Mesenchymal stem cell (in vitro differentiated cells and primary cell): ENCODE data around the gene CNIH1.

ENCODE experiments used
- DNase-seq: peaks from one replicate; pipeline ENCODE4 v3.0.0-alpha.2; 2013
- H2AFZ ChIP-seq: one replicate; pipeline ENCODE4 v1.6.1; 2013; ENCODE audit warnings: low read depth, mild to moderate bottlenecking, control low read depth, inconsistent platforms, low read length, moderate library complexity
- H2AK5ac ChIP-seq: 2 replicates; pipeline ENCODE4 v1.6.1; 2013; ENCODE audit warnings: low read length, moderate library complexity, mild to moderate bottlenecking, inconsistent platforms; ENCODE audit not compliant: severe bottlenecking
- H2BK120ac ChIP-seq: one replicate; pipeline ENCODE4 v1.6.1; 2013; ENCODE audit warnings: low read depth, mild to moderate bottlenecking, inconsistent platforms, low read length, moderate library complexity
- H2BK12ac ChIP-seq, 2 experiments: one replicate each; pipeline ENCODE4 v1.6.1; 2013; ENCODE audit warnings: inconsistent platforms in 2 of 2, low read length in 2 of 2, mild to moderate bottlenecking in 2 of 2, moderate library complexity in 2 of 2, control low read depth in 1 of 2
- H2BK15ac ChIP-seq: one replicate; pipeline ENCODE4 v1.6.1; 2013; ENCODE audit warnings: mild to moderate bottlenecking, low read depth, inconsistent platforms; ENCODE audit not compliant: poor library complexity, severe bottlenecking
- H2BK5ac ChIP-seq: 2 replicates; pipeline ENCODE4 v1.6.1; 2013; ENCODE audit warnings: low read depth, mild to moderate bottlenecking, low read length, control low read depth, inconsistent platforms; ENCODE audit not compliant: poor library complexity, severe bottlenecking
- H3K14ac ChIP-seq, 2 experiments: one replicate each; pipeline ENCODE4 v1.6.1; 2013; ENCODE audit warnings: inconsistent platforms in 2 of 2, low read length in 2 of 2, control low read depth in 1 of 2, mild to moderate bottlenecking in 1 of 2, moderate library complexity in 1 of 2
- H3K18ac ChIP-seq, 2 experiments: one replicate each; pipeline ENCODE4 v1.6.1; 2013; ENCODE audit warnings: inconsistent platforms in 2 of 2, low read length in 2 of 2, control low read depth in 1 of 2, low read depth in 1 of 2, mild to moderate bottlenecking in 1 of 2
- H3K23ac ChIP-seq, 2 experiments: one replicate each; pipeline ENCODE4 v1.6.1; 2013; ENCODE audit warnings: inconsistent platforms in 2 of 2, low read length in 2 of 2, mild to moderate bottlenecking in 2 of 2, moderate library complexity in 2 of 2, control low read depth in 1 of 2
- H3K27ac ChIP-seq: 2 replicates; pipeline ENCODE4 v1.5.1; 2013; ENCODE audit warnings: mild to moderate bottlenecking, moderate library complexity, low read length, control low read depth, inconsistent platforms; ENCODE audit not compliant: poor library complexity, severe bottlenecking
- H3K27me3 ChIP-seq, 2 experiments: 2 replicates each; pipeline versions ENCODE4 v1.6.1 to v1.7.0; 2013; ENCODE audit warnings: low read length in 2 of 2, mild to moderate bottlenecking in 2 of 2, moderate library complexity in 2 of 2, control low read depth in 1 of 2, inconsistent platforms in 1 of 2; ENCODE audit not compliant: control insufficient read depth in 1 of 2, insufficient read depth in 1 of 2
- H3K36me3 ChIP-seq, 2 experiments: 2 replicates each; pipeline versions ENCODE4 v1.6.1 to v1.7.0; 2013; ENCODE audit warnings: low read length in 2 of 2, control low read depth in 1 of 2, inconsistent platforms in 1 of 2, low read depth in 1 of 2, mild to moderate bottlenecking in 1 of 2; ENCODE audit not compliant: insufficient read depth in 2 of 2, control insufficient read depth in 1 of 2
- H3K4ac ChIP-seq, 2 experiments: one replicate each; pipeline ENCODE4 v1.6.1; 2013; ENCODE audit warnings: inconsistent platforms in 2 of 2, low read length in 2 of 2, mild to moderate bottlenecking in 2 of 2, moderate library complexity in 2 of 2, control low read depth in 1 of 2, low read depth in 1 of 2
- H3K4me1 ChIP-seq: 2 replicates; pipeline ENCODE4 v1.6.1; 2013; ENCODE audit warnings: low read depth, low read length, control low read depth; ENCODE audit not compliant: control insufficient read depth, insufficient read depth
- H3K4me2 ChIP-seq: 2 replicates; pipeline ENCODE4 v1.6.1; 2013; ENCODE audit warnings: low read length, mild to moderate bottlenecking, inconsistent platforms; ENCODE audit not compliant: poor library complexity, severe bottlenecking
- H3K4me3 ChIP-seq, 2 experiments: 2 replicates each; pipeline versions ENCODE4 v1.5.1 to v1.7.0; 2013; ENCODE audit warnings: low read length in 2 of 2, mild to moderate bottlenecking in 2 of 2, control low read depth in 1 of 2, low read depth in 1 of 2; ENCODE audit not compliant: insufficient read depth in 1 of 2
- H3K79me1 ChIP-seq: replicated peaks from 2 replicates; pipeline ENCODE4 v1.6.1; 2013; ENCODE audit warnings: mild to moderate bottlenecking, control low read depth, low read length, inconsistent platforms; ENCODE audit not compliant: poor library complexity, severe bottlenecking
- H3K9ac ChIP-seq: 2 replicates; pipeline ENCODE4 v1.7.0; 2013; ENCODE audit warnings: mild to moderate bottlenecking, low read length, moderate library complexity
- H3K9me3 ChIP-seq: 2 replicates; pipeline ENCODE4 v1.7.0; 2013; ENCODE audit warnings: mild to moderate bottlenecking, low read length; ENCODE audit not compliant: control insufficient read depth
- H4K8ac ChIP-seq: one replicate; pipeline ENCODE4 v1.6.1; 2013; ENCODE audit warnings: inconsistent platforms, mild to moderate bottlenecking, low read length, moderate library complexity
- H4K91ac ChIP-seq: one replicate; pipeline ENCODE4 v1.6.1; 2013; ENCODE audit warnings: mild to moderate bottlenecking, low read length, inconsistent platforms
- WGBS: methylation state at CpG from one replicate; pipeline ENCODE4 v1.1.7; 2013; ENCODE audit warnings: mixed read lengths; 5-methylcytosine and 5-hydroxymethylcytosine counted together

CNIH1 gene

DNA sequence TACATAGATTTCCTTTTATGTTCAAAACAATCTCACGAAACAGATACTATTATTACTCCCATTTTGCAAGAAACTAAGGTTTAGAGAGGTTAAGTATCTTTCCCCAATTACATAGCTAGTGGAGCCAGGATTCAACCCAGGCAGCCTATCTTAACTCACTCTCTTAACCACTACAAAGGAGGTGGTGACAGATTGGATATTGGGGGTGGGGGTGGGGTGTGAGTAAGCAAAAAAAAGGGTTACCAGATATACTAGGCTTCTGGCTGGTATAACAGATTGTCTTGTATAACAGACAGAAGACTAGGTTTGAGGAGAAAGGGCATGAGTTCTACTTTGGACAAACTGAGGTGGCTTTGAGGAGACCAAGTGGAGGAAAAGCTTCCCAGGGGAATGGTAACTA is 45.5 kb upstream of the CNIH1 start:
- Histone ChIP-seq H4K91ac (no peak overlapping the region), H3K4me3 (peak overlapping the region in 1 of 2 experiments; percentile 45), H3K27me3 (no peaks in the 10 kb centered on the region), H3K18ac (no peak overlapping the region), H2AFZ (no peak overlapping the region), H3K79me1 (no peaks in the 10 kb centered on the region), H3K27ac (no peak overlapping the region), H2BK12ac (no peak overlapping the region), H4K8ac (no peak overlapping the region), H3K4me1 (peaks cover 7% of the 10 kb centered on the region), H3K4me2 (no peak overlapping the region), H3K9me3 (no peaks in the 10 kb centered on the region), H3K9ac (peak overlapping the region; percentile 10), H3K23ac (no peak overlapping the region), H2BK5ac (no peak overlapping the region), H2BK120ac (no peak overlapping the region), H3K4ac (no peak overlapping the region), H3K14ac (no peak overlapping the region), H3K36me3 (peaks cover 7 to 23% of the 10 kb centered on the region in 2 experiments), H2BK15ac (no peak overlapping the region), H2AK5ac (no peak overlapping the region)
- no CpG with 5 or more reads among the region's 1 CpG for WGBS
- DNase-seq, result no peak

DNA sequence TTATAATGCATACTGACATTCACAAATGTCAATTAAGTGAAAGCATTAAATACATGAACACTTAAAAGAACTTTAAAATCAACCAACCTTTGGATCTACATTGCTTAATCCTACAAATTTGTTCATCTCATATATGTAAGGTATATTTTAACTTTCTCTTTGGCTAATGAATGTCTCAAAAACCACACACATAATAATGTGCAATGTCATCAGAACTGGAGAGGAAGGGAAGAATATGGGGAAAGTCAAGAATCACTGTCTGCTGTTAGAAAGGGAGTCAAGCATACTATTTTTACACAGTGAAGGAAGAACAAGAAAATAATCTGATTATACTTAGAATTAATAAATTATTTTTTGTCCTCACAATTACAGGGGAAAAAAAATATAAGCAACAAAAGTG is 42.7 kb upstream of the CNIH1 start:
- H3K4me3 ChIP-seq, result no peak overlapping the region
- H2BK15ac ChIP-seq, result no peak overlapping the region
- H2BK5ac ChIP-seq, result no peak overlapping the region
- no peak overlapping the region for H3K4me2 ChIP-seq
- no peak overlapping the region for H2AK5ac ChIP-seq
- H2AFZ ChIP-seq, result no peak overlapping the region
- H3K27ac ChIP-seq, result no peak overlapping the region
- H3K79me1 ChIP-seq, result no peaks in the 10 kb centered on the region
- no peaks in the 10 kb centered on the region for H3K9me3 ChIP-seq
- no peaks in the 10 kb centered on the region for H3K27me3 ChIP-seq
- H3K4ac ChIP-seq, result no peak overlapping the region
- H3K18ac ChIP-seq, result no peak overlapping the region
- no peak for DNase-seq
- no peak overlapping the region for H4K91ac ChIP-seq
- no peak overlapping the region for H2BK12ac ChIP-seq
- no peak overlapping the region for H2BK120ac ChIP-seq
- H3K14ac ChIP-seq, result no peak overlapping the region
- peaks cover 7 to 47% of the 10 kb centered on the region in 2 experiments for H3K36me3 ChIP-seq
- peaks cover 4% of the 10 kb centered on the region for H3K4me1 ChIP-seq
- H3K9ac ChIP-seq, result no peak overlapping the region
- no peak overlapping the region for H4K8ac ChIP-seq
- no peak overlapping the region for H3K23ac ChIP-seq

DNA sequence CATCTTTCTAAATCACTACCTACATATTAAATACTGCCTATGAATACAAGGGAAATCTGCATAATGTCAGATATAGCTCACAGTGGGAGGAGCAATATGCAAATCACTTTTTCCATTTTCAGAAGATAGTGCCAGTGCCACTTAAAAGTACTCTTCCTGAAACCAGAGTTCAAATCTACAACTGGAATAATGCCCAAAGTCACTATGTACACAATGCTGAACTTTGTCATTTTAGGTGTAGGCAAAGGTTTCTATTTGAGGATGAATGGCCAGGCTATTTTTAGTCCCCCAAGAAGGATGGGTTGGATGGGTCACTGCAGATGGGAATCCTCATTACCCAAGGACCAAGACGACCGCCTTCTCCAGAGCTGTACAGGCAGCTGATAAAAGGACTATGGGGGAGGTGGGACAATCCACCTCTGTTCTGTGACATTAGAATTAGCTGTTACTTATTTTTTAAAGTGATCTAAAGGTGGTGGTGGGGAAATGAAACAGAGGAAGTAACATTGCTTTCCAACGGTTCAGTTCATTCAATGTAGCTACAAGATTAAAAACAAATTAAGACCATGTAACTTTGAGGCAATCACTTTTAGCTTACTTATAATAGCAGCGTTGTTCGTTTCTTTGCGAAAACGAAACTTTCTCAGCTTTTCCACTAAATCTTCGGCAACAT is 42.0 kb upstream of the CNIH1 start:
- H2AK5ac ChIP-seq, result peak overlapping the region; percentile 21
- H3K4me1 ChIP-seq, result peaks cover 6% of the 10 kb centered on the region
- no peak overlapping the region for H2BK12ac ChIP-seq
- no peak overlapping the region for H3K18ac ChIP-seq
- no peak overlapping the region for H3K9ac ChIP-seq
- H2BK5ac ChIP-seq, result no peak overlapping the region
- H3K27ac ChIP-seq, result no peak overlapping the region
- no peak overlapping the region for H3K23ac ChIP-seq
- no peak overlapping the region for H4K91ac ChIP-seq
- H2BK15ac ChIP-seq, result no peak overlapping the region
- no peak overlapping the region for H3K4ac ChIP-seq
- H2AFZ ChIP-seq, result no peak overlapping the region
- no peaks in the 10 kb centered on the region for H3K9me3 ChIP-seq
- H3K4me2 ChIP-seq, result no peak overlapping the region
- no peak overlapping the region for H4K8ac ChIP-seq
- no peaks in the 10 kb centered on the region for H3K79me1 ChIP-seq
- H3K27me3 ChIP-seq, result no peaks in the 10 kb centered on the region
- H2BK120ac ChIP-seq, result no peak overlapping the region
- H3K4me3 ChIP-seq, result no peak overlapping the region
- 93% methylated on average over 8 of the region's 8 CpGs for WGBS
- no peak for DNase-seq
- H3K36me3 ChIP-seq, result peaks cover 7 to 52% of the 10 kb centered on the region in 2 experiments
- no peak overlapping the region for H3K14ac ChIP-seq

DNA sequence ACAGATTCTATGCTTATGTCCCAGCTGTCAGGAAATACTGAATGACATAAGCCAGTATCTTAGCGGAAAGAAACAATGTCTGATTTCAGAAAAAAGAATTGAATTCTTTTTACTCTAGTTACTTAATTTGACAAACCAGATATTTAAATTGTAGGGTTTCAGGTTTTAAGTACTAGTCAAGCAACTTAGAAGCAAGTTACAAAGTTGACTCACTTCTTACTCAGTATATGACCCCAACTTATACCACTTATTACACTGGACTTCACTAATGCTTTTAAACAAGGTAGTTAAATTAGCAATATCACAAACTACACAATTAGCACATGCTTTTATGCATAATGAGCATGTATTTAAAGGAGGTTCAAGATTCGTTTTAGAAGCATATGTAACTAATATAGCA is 40.5 kb upstream of the CNIH1 start:
- no peak overlapping the region for H3K18ac ChIP-seq
- no peak overlapping the region for H3K4me3 ChIP-seq
- H2BK120ac ChIP-seq, result no peak overlapping the region
- no peak overlapping the region for H3K9ac ChIP-seq
- H3K79me1 ChIP-seq, result no peaks in the 10 kb centered on the region
- no peak overlapping the region for H3K4me2 ChIP-seq
- no peak overlapping the region for H2AFZ ChIP-seq
- no peak overlapping the region for H3K23ac ChIP-seq
- no peaks in the 10 kb centered on the region for H3K27me3 ChIP-seq
- no peak overlapping the region for H3K4ac ChIP-seq
- H3K14ac ChIP-seq, result no peak overlapping the region
- H3K36me3 ChIP-seq, result peaks cover 2 to 64% of the 10 kb centered on the region in 2 experiments
- H2BK12ac ChIP-seq, result no peak overlapping the region
- no peak overlapping the region for H2BK15ac ChIP-seq
- H3K27ac ChIP-seq, result no peak overlapping the region
- H3K9me3 ChIP-seq, result no peaks in the 10 kb centered on the region
- no peak overlapping the region for H2AK5ac ChIP-seq
- WGBS, result no CpG with 5 or more reads among the region's 2 CpGs
- no peak for DNase-seq
- peaks cover 3% of the 10 kb centered on the region for H3K4me1 ChIP-seq
- H4K8ac ChIP-seq, result no peak overlapping the region
- H2BK5ac ChIP-seq, result no peak overlapping the region
- no peak overlapping the region for H4K91ac ChIP-seq
